HepG2 (cell line): ENCODE data around the gene SYNPO. TPM values are rescaled to one million over a fixed set of nuclear protein-coding genes. Genes with fewer than 3 reads are reported as not detected.

Experiments used
- ATAC-seq: fragments of 200-7000 bp; cut with Tn5 transposase; 3 replicates; pipeline ENCODE4 v1.9.1; 2020; ENCODE audit warnings: mild to moderate bottlenecking, moderate library complexity
- BruUV-seq: library from RNA; stranded (reverse); fragments of 400-500 nt; replicated peaks from 2 replicates; lab custom pipeline; 2021; lab: Mats Ljungman, UMichigan
- CTCF ChIA-PET: fragments of 300-600 bp; formaldehyde crosslinking; extraction: SDS; loops from one replicate; lab custom pipeline; 2021; ENCODE audit warnings: low total read pairs, inconsistent platforms, low intra/inter-chr PET ratio; lab: Yijun Ruan, JAX
- POLR2A ChIA-PET: fragments of 350-600 bp; sonication (Branson Sonifier 250); formaldehyde crosslinking; loops from one replicate; lab custom pipeline; 2020; ENCODE audit warnings: antibody characterized with exemption, inconsistent platforms; lab: Yijun Ruan, JAX
- DNase-seq: peaks from one replicate; pipeline ENCODE4 v3.0.0-alpha.2; 2015; ENCODE audit warnings: low spot score
- FAIRE-seq: peaks from 3 replicates; lab custom pipeline; 2011; peaks lifted over from hg19 to GRCh38; lab: Jason Lieb, UNC
- H2AFZ ChIP-seq: one replicate; pipeline ENCODE4 v1.6.1; 2011; ENCODE audit warnings: low read length, inconsistent platforms
- H3K27ac ChIP-seq: fragments of 300-600 bp; 3 replicates; pipeline ENCODE4 v1.8.0; 2011; ENCODE audit warnings: mixed run types, mild to moderate bottlenecking, mixed read lengths, low read length, inconsistent platforms; ENCODE audit not compliant: insufficient read depth; ENCODE audit errors: extremely low read length
- H3K27me3 ChIP-seq, 2 experiments: fragments of 200-600 bp in 1 of 2; 2 replicates in 1 of 2; 3 replicates in 1 of 2; pipeline versions ENCODE4 v1.6.0 to v1.8.0; 2011; ENCODE audit warnings: low read length in 2 of 2, mild to moderate bottlenecking in 2 of 2, moderate library complexity in 2 of 2, inconsistent platforms in 1 of 2; ENCODE audit not compliant: insufficient read depth in 2 of 2, control insufficient read depth in 1 of 2
- H3K36me3 ChIP-seq, 2 experiments: fragments of 200-600 bp in 1 of 2; replicated peaks in 1 of 2; 2 replicates in 1 of 2; 3 replicates in 1 of 2; pipeline versions ENCODE4 v1.5.1 to v1.8.0; 2011; ENCODE audit warnings: low read length in 2 of 2, inconsistent platforms in 1 of 2; ENCODE audit not compliant: insufficient read depth in 2 of 2, control insufficient read depth in 1 of 2
- H3K4me1 ChIP-seq: 2 replicates; pipeline ENCODE4 v1.5.1; 2012; ENCODE audit warnings: low read length, inconsistent platforms; ENCODE audit not compliant: insufficient read depth
- H3K4me2 ChIP-seq: 2 replicates; pipeline ENCODE4 v1.6.0; 2011; ENCODE audit warnings: low read depth, low read length, inconsistent platforms
- H3K4me3 ChIP-seq, 3 experiments: fragments of 200-600 bp in 1 of 3; sonication (generic), shearing (Covaris generic) in 1 of 3; replicated peaks in 1 of 3; 2 replicates each; pipeline ENCODE4 v1.5.1; 2011 to 2016; ENCODE audit warnings: low read length in 3 of 3, inconsistent platforms in 2 of 3, low read depth in 2 of 3, mild to moderate bottlenecking in 2 of 3, control low read depth in 1 of 3, mixed read lengths in 1 of 3; ENCODE audit not compliant: insufficient read depth in 1 of 3
- H3K79me2 ChIP-seq: one replicate; pipeline ENCODE4 v1.6.1; 2011; ENCODE audit warnings: low read length, inconsistent platforms; ENCODE audit not compliant: insufficient read depth
- H3K9ac ChIP-seq: 2 replicates; pipeline ENCODE4 v1.6.0; 2011; ENCODE audit warnings: mild to moderate bottlenecking, low read depth, low read length, inconsistent platforms; ENCODE audit not compliant: insufficient read depth
- H3K9me3 ChIP-seq: 2 replicates; pipeline ENCODE4 v1.5.1; 2012; ENCODE audit warnings: mild to moderate bottlenecking, low read length
- H4K20me1 ChIP-seq: 2 replicates; pipeline ENCODE4 v1.6.0; 2011; ENCODE audit warnings: inconsistent platforms, mild to moderate bottlenecking, low read length, moderate library complexity; ENCODE audit not compliant: insufficient read depth
- ZNF232 ChIP-seq: sonication (generic); formaldehyde crosslinking; IDR thresholded peaks from 2 replicates; pipeline ENCODE4 v1.4.0; 2020; ENCODE audit warnings: missing genetic modification reagents, borderline replicate concordance
- ZNF614 ChIP-seq: IDR thresholded peaks from 2 replicates; pipeline ENCODE4 v1.6.1; 2018; ENCODE audit warnings: missing biosample characterization, missing genetic modification reagents, inconsistent platforms, borderline replicate concordance
- ZNF629 ChIP-seq: sonication (generic); formaldehyde crosslinking; conservative IDR thresholded peaks from 2 replicates; pipeline ENCODE4 v1.5.0; 2020; ENCODE audit warnings: missing genetic modification reagents
- WGBS: methylation state at CpG from one replicate; pipeline ENCODE4 v1.1.6; 2017; ENCODE audit warnings: low lambda C conversion rate; 5-methylcytosine and 5-hydroxymethylcytosine counted together
- in situ Hi-C: cut with HindIII; loops from 2 replicates; pipeline ENCODE4 v1.10.0; 2017; ENCODE audit warnings: low pct_unique_long_range_greater_than_20kb; ENCODE audit not compliant: extremely low pct_ligation_motif_present
- intact Hi-C: fragments of 100-400 bp; cut with micrococcal nuclease; formaldehyde crosslinking; loops from one replicate; pipeline ENCODE4 v1.10.0; 2022; ENCODE audit not compliant: unreplicated experiment
- polyA plus RNA-seq, 8 experiments: library from polyadenylated mRNA; depleted of rRNA in 3 of 8; stranded (reverse) in 7 of 8; unstranded in 1 of 8; fragments of >200 nt; fragmentation: Illumina TruSeq in 4 of 8; extraction: Trizol in 4 of 8; gene quantifications; 2 replicates each; pipeline versions ENCODE4 v1.2.1 to v1.2.3, GENCODE V29; 2011 to 2016; ENCODE audit warnings: low read depth in 4 of 8, missing spikeins in 1 of 8, mixed read lengths in 1 of 8; ENCODE audit not compliant: insufficient read depth in 1 of 8
- total RNA-seq, 5 experiments: library from RNA; depleted of rRNA; stranded (reverse); fragments of >200 nt; fragmentation: Illumina TruSeq; extraction: Trizol; gene quantifications; 2 replicates each; pipeline ENCODE4 v1.2.3, GENCODE V29; 2016; ENCODE audit warnings: low read depth in 1 of 5

SYNPO gene
- total and polyA plus RNA-seq, 2 of the 13 experiments (the other 11 are each of a cell fraction or from before 2014, with no cell fraction given): 0.09 to 0.30 TPM

- Histone ChIP-seq H3K27ac (no peak overlapping the region), H3K36me3 (no peaks in the 10 kb centered on the region), H3K9me3 (no peaks in the 10 kb centered on the region), H3K27me3 (peaks cover 4 to 33% of the 10 kb centered on the region in 2 experiments), H3K4me3 (no peak overlapping the region), H2AFZ (no peak overlapping the region), H3K9ac (no peak overlapping the region), H3K79me2 (no peaks in the 10 kb centered on the region), H3K4me1 (peaks cover 23% of the 10 kb centered on the region), H3K4me2 (no peak overlapping the region), H4K20me1 (no peaks in the 10 kb centered on the region)
- intact Hi-C loops (no loop called here), in situ Hi-C loops (no loop called here)
- no peak for FAIRE-seq
- ChIA-PET CTCF (no interaction called here), POLR2A (no interaction called here)
- 17% methylated on average over 5 of the region's 5 CpGs for WGBS
- peak; percentile 20; the same call in 2 of the 3 replicates for ATAC-seq
- no TSS peak for BruUV-seq
- no peak for DNase-seq
- TF ChIP-seq ZNF232 (CRISPR knock-in tag): no peak
These were observed 12.5 kb upstream of the SYNPO start for GRCh38 chr5:150627731-150628545.

DNA sequence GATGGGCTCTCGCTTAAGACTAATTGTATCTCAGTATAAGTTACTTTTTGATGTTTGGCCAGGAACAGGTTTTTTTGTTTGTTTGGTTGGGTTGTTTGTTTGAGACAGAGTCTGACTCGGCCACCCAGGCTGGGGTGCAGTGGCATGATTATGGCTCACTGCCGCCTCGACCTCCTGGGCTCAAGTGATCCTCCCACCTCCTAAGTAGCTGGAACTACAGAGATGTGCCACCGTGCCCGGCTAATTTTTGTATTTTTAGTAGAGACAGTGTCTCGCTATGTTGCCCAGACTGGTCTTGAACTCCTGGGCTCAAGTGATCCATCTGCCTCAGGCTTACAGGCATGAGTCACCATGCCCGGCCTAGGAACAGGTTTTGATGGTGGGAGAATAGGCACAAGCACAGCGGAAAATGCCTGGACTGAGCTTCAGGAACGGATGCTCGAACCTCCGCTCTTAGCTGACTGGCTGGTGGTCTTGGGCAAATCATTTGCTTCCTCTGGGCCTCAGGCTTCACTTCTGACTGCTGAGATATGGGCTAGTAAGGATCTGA is 11.4 kb upstream of the SYNPO start:
- no peak overlapping the region for H3K4me2 ChIP-seq
- no peaks in the 10 kb centered on the region for H3K9me3 ChIP-seq
- DNase-seq (no peak), FAIRE-seq (no peak), ATAC-seq (no peak)
- ChIA-PET CTCF (no interaction called here), POLR2A (no interaction called here)
- no peak overlapping the region for H3K9ac ChIP-seq
- no peak overlapping the region for H3K4me3 ChIP-seq
- peaks cover 18% of the 10 kb centered on the region for H3K4me1 ChIP-seq
- intact Hi-C loops: no loop called here
- no peaks in the 10 kb centered on the region for H4K20me1 ChIP-seq
- H3K36me3 ChIP-seq: no peaks in the 10 kb centered on the region
- no peak overlapping the region for H2AFZ ChIP-seq
- in situ Hi-C loops: no loop called here
- H3K27ac ChIP-seq: no peak overlapping the region
- no peaks in the 10 kb centered on the region for H3K79me2 ChIP-seq
- 54% methylated on average over 12 of the region's 12 CpGs for WGBS
- H3K27me3 ChIP-seq: peaks cover 4 to 28% of the 10 kb centered on the region in 2 experiments
- BruUV-seq: no TSS peak
- 0 out of 2 replicates have a peak, but pooled peaks have one; percentile 9 for TF ChIP-seq ZNF629 (CRISPR knock-in tag)
- no peak for TF ChIP-seq ZNF614
